Mucosa of stomach (tissue), 1 donor: ENCODE measurements around the gene ASTN2.

ENCODE experiments used
- H3K27me3 ChIP-seq: one replicate; pipeline ENCODE4 v1.7.0; 2013; ENCODE audit warnings: mild to moderate bottlenecking, low read length; ENCODE audit not compliant: control insufficient read depth, insufficient read depth
- H3K36me3 ChIP-seq: one replicate; pipeline ENCODE4 v1.7.0; 2013; ENCODE audit warnings: low read length; ENCODE audit not compliant: control insufficient read depth, insufficient read depth
- H3K4me1 ChIP-seq: one replicate; pipeline ENCODE4 v1.7.0; 2013; ENCODE audit warnings: mild to moderate bottlenecking, low read length; ENCODE audit not compliant: control insufficient read depth, insufficient read depth
- H3K4me3 ChIP-seq: one replicate; pipeline ENCODE4 v1.7.0; 2013; ENCODE audit warnings: low read length
- H3K9ac ChIP-seq: one replicate; pipeline ENCODE4 v1.7.0; 2013; ENCODE audit warnings: mild to moderate bottlenecking, low read length, moderate library complexity
- H3K9me3 ChIP-seq: one replicate; pipeline ENCODE4 v1.7.0; 2013; ENCODE audit warnings: mild to moderate bottlenecking, low read length, moderate library complexity; ENCODE audit not compliant: control insufficient read depth
- donor health status: Pancreatic carcinoma.

Gene ASTN2

DNA sequence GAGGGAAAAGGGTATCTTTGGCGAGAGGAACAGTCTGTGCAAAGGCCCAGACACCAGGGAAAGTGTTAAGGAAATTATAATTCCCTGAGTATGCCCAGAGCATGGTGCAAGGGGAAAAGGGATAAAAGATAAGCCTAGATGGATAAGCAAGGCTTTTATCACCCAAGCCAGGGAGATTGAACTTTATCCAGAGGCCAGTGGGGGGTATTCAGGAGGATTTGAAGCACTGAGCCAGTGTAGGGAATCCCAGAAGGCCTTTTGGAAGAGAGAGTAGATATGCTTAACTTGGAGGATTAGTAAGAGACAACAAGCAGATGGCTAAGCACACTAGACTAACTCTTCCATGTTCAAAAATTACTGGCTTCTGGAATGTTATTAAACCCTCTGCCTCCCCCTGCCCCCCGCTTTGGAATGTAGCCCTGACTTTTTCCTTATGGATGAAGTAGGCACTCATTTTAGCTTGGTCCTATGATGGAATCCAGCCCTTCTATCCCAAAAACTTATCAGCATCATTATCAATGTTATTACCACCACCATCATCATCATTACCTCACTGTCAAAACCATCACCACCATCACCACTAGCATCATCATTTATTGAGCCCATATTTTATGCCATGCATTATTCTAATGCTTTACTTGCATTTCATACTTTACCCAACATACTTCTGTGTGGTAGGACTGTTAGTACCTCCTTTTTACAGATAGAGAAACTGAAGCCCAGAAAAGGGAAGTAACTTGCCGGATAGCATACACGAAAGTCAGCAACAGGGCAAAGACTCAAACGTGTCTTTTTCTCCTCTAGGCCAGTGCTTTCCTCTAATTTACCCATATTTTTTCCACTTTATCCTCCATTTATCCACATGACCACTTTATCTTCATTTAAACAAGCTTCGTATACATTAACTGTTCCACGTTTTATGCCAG is 1024.3 kb downstream of the ASTN2 start:
- no peaks in the 10 kb centered on the region for H3K27me3 ChIP-seq
- no peaks in the 10 kb centered on the region for H3K4me1 ChIP-seq
- H3K4me3 ChIP-seq, result no peak overlapping the region
- no peaks in the 10 kb centered on the region for H3K9me3 ChIP-seq
- H3K36me3 ChIP-seq, result no peaks in the 10 kb centered on the region
- no peak overlapping the region for H3K9ac ChIP-seq

DNA sequence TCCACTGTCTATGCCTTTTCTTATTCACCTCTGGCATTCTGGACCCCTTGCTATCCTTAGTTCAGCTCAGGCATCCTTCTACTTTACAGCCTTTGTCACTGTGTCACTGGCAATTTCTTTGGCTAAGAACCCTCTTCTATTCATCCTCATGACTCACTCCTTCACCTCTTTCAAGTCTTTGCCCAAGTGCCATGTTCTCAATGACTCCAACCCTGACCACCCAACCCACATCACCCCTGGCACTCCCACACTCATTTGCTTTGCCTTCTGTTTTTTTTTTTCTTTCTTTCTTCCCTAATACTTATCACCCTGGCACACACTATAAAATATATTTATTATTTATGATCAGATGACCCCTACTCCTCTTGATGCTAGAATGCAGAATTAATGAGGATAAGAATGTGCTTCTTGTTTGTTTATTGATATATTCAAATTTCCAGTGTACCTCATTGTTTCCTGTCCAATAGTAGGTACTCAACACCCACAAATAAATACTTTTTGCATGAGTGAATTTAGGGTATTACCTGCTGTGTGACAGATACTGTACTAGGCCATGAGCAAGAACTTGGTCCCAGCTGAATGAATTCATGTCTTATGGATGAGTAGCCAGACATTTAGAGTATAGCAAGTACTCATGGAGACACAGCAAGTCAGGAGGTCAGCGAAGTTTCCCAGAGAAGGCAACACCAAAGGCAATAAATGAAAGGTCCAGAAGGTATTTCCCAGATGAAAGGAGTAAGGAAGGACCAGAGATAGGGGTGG is 1025.1 kb downstream of the ASTN2 start:
- no peaks in the 10 kb centered on the region for H3K4me1 ChIP-seq
- no peaks in the 10 kb centered on the region for H3K36me3 ChIP-seq
- H3K9me3 ChIP-seq, result no peaks in the 10 kb centered on the region
- no peak overlapping the region for H3K4me3 ChIP-seq
- H3K27me3 ChIP-seq, result no peaks in the 10 kb centered on the region
- no peak overlapping the region for H3K9ac ChIP-seq

DNA sequence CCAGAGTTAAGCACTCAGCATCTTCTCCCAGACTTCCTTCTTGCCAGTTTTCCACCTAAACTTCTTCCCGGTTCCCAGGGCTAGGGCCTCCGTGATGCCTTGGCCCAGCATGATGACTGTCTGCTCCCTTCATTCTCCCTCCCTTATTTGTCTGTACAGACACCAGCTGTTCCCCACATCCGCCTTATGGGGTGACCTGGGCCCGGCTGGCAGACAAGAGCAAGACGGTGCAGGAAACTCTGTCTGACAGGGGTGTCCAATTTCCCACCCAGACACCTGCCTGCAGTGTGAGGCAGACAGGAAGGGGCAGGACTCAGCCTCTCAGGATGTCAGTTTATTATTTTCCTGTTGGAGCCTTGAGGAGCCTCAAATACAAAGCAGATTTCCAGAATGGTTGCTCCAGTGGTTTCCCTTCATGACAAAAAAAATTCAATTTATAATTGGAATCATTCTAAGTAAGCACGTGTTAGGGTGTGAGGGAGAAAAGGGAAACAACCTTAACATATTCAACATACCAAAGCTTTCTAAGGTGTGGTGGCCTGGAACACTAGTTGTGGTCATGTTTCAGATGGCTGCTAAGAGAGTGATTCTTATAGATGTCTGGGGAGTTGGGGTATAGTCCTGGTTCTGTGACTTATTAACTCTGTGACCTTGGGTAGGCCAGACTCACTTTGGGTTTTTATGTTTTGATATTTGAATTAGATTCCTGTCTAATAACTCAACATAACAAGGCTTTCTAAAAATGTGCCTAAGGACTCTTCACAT is 1026.7 kb downstream of the ASTN2 start:
- no peaks in the 10 kb centered on the region for H3K4me1 ChIP-seq
- no peak overlapping the region for H3K4me3 ChIP-seq
- H3K9me3 ChIP-seq, result no peaks in the 10 kb centered on the region
- no peak overlapping the region for H3K9ac ChIP-seq
- no peaks in the 10 kb centered on the region for H3K36me3 ChIP-seq
- no peaks in the 10 kb centered on the region for H3K27me3 ChIP-seq

DNA sequence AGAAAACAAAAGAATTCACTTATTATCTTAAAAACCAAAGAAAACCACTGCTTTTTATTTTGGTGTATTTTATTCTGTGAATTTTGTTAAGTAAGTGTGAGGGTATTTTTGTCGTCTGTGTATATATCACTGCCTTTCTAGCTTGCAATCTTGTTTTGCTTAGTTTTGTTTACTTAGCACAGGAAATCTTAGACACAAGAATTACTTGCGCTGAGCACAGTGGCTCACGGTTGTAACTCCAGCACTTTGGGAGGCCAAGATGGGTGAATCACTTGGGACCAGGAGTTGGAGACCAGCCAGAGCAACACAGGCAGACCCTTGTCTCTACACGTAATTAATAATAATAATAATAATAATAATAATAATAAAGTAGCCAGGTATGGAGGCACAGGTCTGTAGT is 1030.9 kb downstream of the ASTN2 start:
- Histone ChIP-seq H3K36me3 (no peaks in the 10 kb centered on the region), H3K27me3 (no peaks in the 10 kb centered on the region), H3K9ac (no peak overlapping the region), H3K4me1 (no peaks in the 10 kb centered on the region), H3K4me3 (no peak overlapping the region), H3K9me3 (no peaks in the 10 kb centered on the region)

DNA sequence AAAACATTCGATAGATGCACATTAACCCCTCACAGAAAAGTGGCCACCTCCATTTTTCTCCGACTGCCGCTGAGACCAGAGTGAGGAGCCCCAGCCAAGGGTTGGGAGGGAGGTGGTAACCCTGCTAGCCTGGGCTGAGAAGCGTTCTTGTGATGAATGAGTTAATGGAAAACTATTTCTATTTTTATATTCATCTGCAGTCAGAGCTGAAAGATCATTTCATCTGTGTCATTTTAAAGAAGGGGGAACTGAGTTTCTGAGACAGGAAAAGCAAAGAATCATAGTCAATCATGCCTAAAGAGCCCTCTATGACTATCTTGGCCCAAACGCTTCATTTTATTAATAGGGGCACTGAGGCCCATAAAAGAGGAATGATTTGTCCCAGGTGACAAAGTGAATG is 1031.7 kb downstream of the ASTN2 start:
- H3K9me3 ChIP-seq, result no peaks in the 10 kb centered on the region
- no peaks in the 10 kb centered on the region for H3K27me3 ChIP-seq
- no peak overlapping the region for H3K9ac ChIP-seq
- no peaks in the 10 kb centered on the region for H3K4me1 ChIP-seq
- H3K36me3 ChIP-seq, result no peaks in the 10 kb centered on the region
- no peak overlapping the region for H3K4me3 ChIP-seq

DNA sequence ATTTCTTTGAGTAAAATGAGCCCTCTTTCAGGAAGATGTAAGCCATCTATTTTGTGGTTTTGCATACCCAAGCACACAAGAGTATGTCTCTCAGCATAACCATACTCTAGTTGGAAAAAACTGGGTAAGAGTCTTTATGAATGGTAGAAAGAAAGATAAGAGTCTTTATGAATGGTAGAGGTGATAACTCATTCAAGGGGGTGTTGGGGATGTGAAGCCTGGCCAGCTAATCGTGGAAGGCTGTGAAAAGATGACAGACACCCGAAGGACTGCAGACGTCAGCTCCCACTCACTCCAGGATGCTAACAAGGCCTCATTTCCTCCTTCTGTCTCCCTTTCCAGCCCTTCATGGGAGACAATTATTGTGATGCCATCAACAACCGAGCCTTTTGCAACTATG is 1032.8 kb downstream of the ASTN2 start:
- Histone ChIP-seq H3K9me3 (no peaks in the 10 kb centered on the region), H3K9ac (no peak overlapping the region), H3K4me1 (no peaks in the 10 kb centered on the region), H3K36me3 (no peaks in the 10 kb centered on the region), H3K27me3 (no peaks in the 10 kb centered on the region), H3K4me3 (no peak overlapping the region)

DNA sequence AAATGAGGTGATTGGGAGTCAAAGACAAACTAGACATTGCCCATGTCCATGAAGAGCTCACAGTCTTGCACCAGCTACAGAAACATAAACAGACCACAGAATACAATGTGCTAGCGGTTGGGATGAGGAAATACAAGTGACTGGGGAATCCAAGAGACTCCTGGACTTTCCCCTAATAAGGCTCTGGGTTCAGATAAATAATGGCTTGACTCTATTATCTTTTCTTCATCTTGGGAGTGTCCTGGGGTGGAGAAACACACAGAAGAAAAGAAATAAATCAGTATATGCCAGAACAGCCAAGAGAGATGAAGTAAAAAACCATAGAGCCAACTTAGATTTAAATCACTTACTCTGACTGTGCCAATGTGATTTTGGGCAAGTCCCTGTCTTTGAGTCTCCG is 1033.5 kb downstream of the ASTN2 start:
- H3K4me3 ChIP-seq, result no peak overlapping the region
- no peaks in the 10 kb centered on the region for H3K9me3 ChIP-seq
- no peak overlapping the region for H3K9ac ChIP-seq
- no peaks in the 10 kb centered on the region for H3K27me3 ChIP-seq
- no peaks in the 10 kb centered on the region for H3K36me3 ChIP-seq
- H3K4me1 ChIP-seq, result no peaks in the 10 kb centered on the region

DNA sequence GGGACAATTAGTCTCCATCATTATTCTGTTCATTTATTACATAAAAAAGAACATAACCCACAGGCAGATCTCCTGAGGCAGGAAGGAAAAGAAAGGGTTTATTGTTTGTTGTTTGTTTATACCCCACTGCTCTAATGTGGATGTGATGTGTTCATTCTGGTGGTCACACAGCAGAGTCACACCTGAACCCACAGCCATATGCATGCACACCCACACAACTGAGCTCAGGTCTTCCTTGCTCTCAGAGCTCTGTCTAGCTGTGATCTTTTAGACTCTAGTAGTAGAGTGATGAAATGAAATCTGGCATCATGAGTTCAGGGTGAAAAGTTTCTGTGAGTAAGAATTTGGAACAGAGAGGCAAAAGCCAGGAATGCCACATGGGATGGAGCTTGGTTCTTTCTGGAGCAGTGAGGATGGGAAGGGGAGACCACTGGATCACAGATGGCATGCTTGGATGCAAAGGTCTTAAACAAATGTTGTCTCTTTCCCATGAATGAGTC is 1034.3 kb downstream of the ASTN2 start:
- no peak overlapping the region for H3K4me3 ChIP-seq
- H3K27me3 ChIP-seq, result no peaks in the 10 kb centered on the region
- no peaks in the 10 kb centered on the region for H3K36me3 ChIP-seq
- H3K9me3 ChIP-seq, result no peaks in the 10 kb centered on the region
- H3K9ac ChIP-seq, result no peak overlapping the region
- no peaks in the 10 kb centered on the region for H3K4me1 ChIP-seq

DNA sequence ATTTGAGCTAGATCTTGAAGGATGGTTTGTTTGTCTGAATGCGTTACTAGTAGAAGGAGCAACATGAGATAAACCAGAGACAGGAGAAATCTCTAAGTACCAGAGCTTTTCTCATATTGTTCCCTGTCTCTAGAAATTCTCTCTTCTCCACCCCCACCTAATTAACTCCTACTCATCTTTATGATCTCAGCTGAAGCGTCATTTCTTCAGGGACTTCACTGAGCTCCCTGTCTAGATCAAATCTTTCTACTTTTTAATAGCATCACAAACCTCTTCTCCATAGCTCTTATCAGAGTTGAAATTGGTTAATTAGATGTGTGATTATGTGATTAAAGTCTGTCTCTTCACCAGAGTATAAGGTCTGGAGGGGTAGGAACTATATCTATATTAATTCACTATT is 1035.0 kb downstream of the ASTN2 start:
- Histone ChIP-seq H3K9ac (no peak overlapping the region), H3K27me3 (no peaks in the 10 kb centered on the region), H3K4me1 (no peaks in the 10 kb centered on the region), H3K4me3 (no peak overlapping the region), H3K36me3 (no peaks in the 10 kb centered on the region), H3K9me3 (no peaks in the 10 kb centered on the region)

DNA sequence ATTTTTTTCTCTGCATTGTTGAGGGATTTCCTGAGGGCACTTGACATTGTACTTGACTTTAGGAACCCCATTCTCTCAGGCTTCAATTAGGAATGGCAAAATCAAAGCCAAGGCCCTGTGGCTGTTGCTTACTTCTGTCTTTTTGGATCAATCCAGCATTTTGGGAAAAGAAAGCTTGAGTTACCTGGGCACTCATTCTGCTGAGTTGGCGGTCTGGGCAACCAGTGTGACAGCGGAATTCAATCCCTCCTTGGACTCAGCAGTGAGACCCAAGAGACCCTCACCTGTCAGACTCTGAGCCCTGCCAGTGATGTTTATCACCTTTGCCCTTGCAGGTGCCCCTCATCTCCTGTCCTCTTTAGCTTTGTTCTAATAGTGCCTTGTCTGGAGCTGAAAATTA is 1036.0 kb downstream of the ASTN2 start:
- Histone ChIP-seq H3K4me3 (no peak overlapping the region), H3K36me3 (no peaks in the 10 kb centered on the region), H3K9me3 (no peaks in the 10 kb centered on the region), H3K27me3 (no peaks in the 10 kb centered on the region), H3K9ac (no peak overlapping the region), H3K4me1 (no peaks in the 10 kb centered on the region)

DNA sequence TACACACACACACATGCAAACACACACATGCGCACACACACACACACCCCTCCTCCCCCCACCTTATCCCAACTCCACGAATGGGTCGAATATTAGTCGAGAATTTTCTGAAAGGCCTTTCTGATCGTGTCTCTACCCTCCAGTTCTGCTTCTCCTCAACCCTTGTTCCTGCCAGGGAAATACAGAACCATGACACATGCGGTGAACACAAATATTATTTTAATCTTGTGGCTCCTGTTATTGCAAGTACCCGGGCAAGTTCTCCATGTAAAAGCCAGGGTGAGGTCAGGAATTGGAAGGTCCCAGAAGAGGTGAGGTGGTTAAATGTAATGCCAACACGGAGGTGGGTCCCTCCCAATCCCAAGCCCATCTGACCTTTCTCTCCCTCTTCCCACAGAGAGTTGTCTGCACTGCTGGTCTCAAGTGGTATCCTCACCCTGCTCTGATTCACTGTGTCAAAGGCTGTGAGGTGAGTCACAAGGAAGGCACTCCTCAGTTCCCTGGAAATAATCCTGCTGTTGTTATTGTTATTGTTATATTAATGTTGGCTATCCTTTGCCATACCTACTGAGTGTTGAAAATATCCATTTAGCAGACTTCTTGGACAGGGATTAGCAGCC is 1037.6 kb downstream of the ASTN2 start:
- no peak overlapping the region for H3K9ac ChIP-seq
- H3K4me1 ChIP-seq, result no peaks in the 10 kb centered on the region
- no peaks in the 10 kb centered on the region for H3K36me3 ChIP-seq

More for the DNA sequence above, 1037.6 kb downstream of the ASTN2 start:
- Histone ChIP-seq H3K9me3 (no peaks in the 10 kb centered on the region), H3K27me3 (no peaks in the 10 kb centered on the region), H3K4me3 (no peak overlapping the region)
